ENCODE measurements around the gene DNAJC15. TPM values are rescaled to one million over a fixed set of nuclear protein-coding genes. Genes with fewer than 3 reads are reported as not detected.

Gene DNAJC15
- total RNA-seq, 1 experiment from 2014 or later: 2.4 TPM

DNA sequence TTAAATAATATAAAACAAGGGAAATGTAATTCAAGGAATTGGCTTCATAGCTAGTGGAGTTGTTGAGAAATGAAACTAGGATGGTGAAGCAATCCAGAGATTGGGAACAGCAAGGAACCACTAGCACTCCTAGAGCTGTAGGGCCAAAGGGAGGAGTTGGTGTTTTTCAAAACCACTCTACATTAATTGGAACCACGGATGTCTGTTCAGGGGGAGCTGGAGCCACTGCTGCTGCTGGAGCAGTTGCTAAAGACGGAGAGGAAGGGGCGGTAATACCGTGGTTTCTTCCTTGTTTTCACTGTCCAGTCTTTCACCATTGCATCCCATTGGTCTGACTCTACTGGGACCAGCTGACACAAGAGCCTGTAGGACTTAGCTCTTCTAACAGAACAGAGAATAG is 8.5 kb downstream of the DNAJC15 start:
- no peak for TF ChIP-seq EZH2 (IDR thresholded peaks at IDR 0.05; ENCODE audit: borderline replicate concordance, low read depth, low read length, poor library complexity, severe bottlenecking)
- TF ChIP-seq CTCF (conservative IDR thresholded peaks at IDR 0.05; ENCODE audit: low read depth, low read length): no peak
- no peaks in the 10 kb centered on the region for H3K9me3 ChIP-seq (ENCODE audit: low read depth, low read length, poor library complexity, severe bottlenecking)
- intact Hi-C loops (cut with micrococcal nuclease; ENCODE audit: unreplicated experiment): no loop called here
- no peaks in the 10 kb centered on the region for H3K36me3 ChIP-seq (ENCODE audit: insufficient read depth, low read length, poor library complexity, severe bottlenecking)
- no peak for DNase-seq (ENCODE audit: low spot score)
- no peak overlapping the region for H3K27ac ChIP-seq (ENCODE audit: low read depth, low read length, poor library complexity, severe bottlenecking)
- no peak overlapping the region for H3K4me3 ChIP-seq (ENCODE audit: low read depth, low read length, poor library complexity, severe bottlenecking)
- no peaks in the 10 kb centered on the region for H3K4me1 ChIP-seq (ENCODE audit: insufficient read depth, low read length, poor library complexity, severe bottlenecking)
- no peaks in the 10 kb centered on the region for H3K27me3 ChIP-seq (replicated peaks; ENCODE audit: insufficient read depth, low read depth, low read length, poor library complexity)
- ChIA-PET CTCF (no interaction called here), POLR2A (ENCODE audit: low non-redundant PET) (no interaction called here)
- no TSS peak for BruUV-seq (replicated peaks)

DNA sequence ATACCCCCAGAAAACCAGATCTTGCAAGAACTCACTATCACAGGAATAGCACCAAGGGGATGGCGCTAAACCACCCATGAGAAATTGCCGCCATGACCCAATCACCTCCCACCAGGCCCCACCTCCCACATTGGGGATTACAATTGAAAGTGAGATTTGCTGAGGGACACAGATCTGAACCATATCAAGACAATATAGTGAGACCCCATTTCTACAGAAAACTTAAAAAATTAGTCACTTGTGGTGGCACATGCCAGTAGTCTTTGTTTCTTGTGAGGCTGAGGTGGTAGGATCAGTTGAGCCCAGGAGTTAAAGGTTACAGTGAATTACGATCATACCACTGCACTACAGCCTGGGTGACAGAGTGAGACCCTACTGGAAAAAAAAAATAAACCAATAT is 9.7 kb downstream of the DNAJC15 start:
- CTCF ChIA-PET: no interaction called here
- no peaks in the 10 kb centered on the region for H3K36me3 ChIP-seq (ENCODE audit: insufficient read depth, low read length, poor library complexity, severe bottlenecking)
- no peak overlapping the region for H3K4me3 ChIP-seq (ENCODE audit: low read depth, low read length, poor library complexity, severe bottlenecking)
- TF ChIP-seq EZH2 (IDR thresholded peaks at IDR 0.05; ENCODE audit: borderline replicate concordance, low read depth, low read length, poor library complexity, severe bottlenecking) (no peak), CTCF (conservative IDR thresholded peaks at IDR 0.05; ENCODE audit: low read depth, low read length) (no peak)
- no peak overlapping the region for H3K27ac ChIP-seq (ENCODE audit: low read depth, low read length, poor library complexity, severe bottlenecking)
- BruUV-seq (replicated peaks): no TSS peak
- intact Hi-C loops (cut with micrococcal nuclease; ENCODE audit: unreplicated experiment): no loop called here
- H3K27me3 ChIP-seq (replicated peaks; ENCODE audit: insufficient read depth, low read depth, low read length, poor library complexity): no peaks in the 10 kb centered on the region
- POLR2A ChIA-PET (ENCODE audit: low non-redundant PET): no interaction called here
- no peak for DNase-seq (ENCODE audit: low spot score)
- no peaks in the 10 kb centered on the region for H3K9me3 ChIP-seq (ENCODE audit: low read depth, low read length, poor library complexity, severe bottlenecking)
- H3K4me1 ChIP-seq (ENCODE audit: insufficient read depth, low read length, poor library complexity, severe bottlenecking): no peaks in the 10 kb centered on the region

DNA sequence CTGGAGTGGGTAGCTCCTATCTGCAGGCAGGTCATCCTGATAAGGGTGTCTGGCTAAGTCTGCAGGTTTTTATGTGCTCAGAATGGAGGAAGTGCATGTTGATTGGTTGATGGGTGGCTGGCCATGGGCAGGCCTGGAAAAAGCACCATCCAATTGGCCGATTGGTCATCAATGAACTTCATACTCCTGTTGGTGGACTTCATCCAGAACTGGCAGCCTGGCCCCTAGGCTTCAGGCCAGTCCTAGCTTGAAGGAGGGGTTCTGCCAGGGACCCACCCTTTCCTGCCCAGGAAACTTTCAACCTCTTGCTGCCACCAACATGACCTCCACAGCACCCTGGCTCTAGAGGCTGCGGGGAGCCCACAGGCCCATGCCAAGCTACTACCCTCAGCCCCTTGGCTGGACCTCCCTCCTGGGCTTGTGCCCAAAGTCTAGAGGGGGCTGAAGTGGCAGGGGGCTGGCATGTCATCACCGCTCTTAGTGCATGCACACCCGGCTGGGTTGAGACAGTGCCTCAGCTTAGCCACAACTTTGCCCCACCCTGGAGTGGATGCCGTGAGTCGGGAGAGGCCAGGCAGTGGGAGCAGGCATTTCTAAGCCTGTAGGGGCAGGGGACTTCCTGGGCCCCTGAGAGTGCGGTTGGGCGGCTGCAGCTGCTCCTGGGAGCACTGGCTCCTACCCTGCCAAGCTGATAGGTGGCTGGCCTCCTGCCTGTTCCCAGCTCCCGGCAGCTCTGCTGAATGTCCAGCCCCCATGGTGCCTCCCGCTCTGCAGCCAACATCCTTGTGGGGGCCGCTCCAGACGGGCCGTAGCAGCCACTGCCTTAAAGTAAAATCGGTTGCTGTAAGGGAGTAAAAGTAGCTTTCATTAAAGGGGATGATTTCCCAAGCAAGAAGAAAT is 13.2 kb downstream of the DNAJC15 start:
- TF ChIP-seq EZH2 (IDR thresholded peaks at IDR 0.05; ENCODE audit: borderline replicate concordance, low read depth, low read length, poor library complexity, severe bottlenecking) (no peak), CTCF (conservative IDR thresholded peaks at IDR 0.05; ENCODE audit: low read depth, low read length) (no peak)
- CTCF ChIA-PET: no interaction called here
- DNase-seq (ENCODE audit: low spot score): no peak

More for the DNA sequence above, 13.2 kb downstream of the DNAJC15 start:
- H3K36me3 ChIP-seq (ENCODE audit: insufficient read depth, low read length, poor library complexity, severe bottlenecking): no peaks in the 10 kb centered on the region
- no TSS peak for BruUV-seq (replicated peaks)
- H3K27me3 ChIP-seq (replicated peaks; ENCODE audit: insufficient read depth, low read depth, low read length, poor library complexity): no peaks in the 10 kb centered on the region
- intact Hi-C loops (cut with micrococcal nuclease; ENCODE audit: unreplicated experiment): no loop called here
- POLR2A ChIA-PET (ENCODE audit: low non-redundant PET): no interaction called here
- no peaks in the 10 kb centered on the region for H3K4me1 ChIP-seq (ENCODE audit: insufficient read depth, low read length, poor library complexity, severe bottlenecking)
- H3K9me3 ChIP-seq (ENCODE audit: low read depth, low read length, poor library complexity, severe bottlenecking): no peaks in the 10 kb centered on the region
- H3K27ac ChIP-seq (ENCODE audit: low read depth, low read length, poor library complexity, severe bottlenecking): no peak overlapping the region
- H3K4me3 ChIP-seq (ENCODE audit: low read depth, low read length, poor library complexity, severe bottlenecking): no peak overlapping the region

Data from A673 (cell line).